GM19467 (cell line): ENCODE results near the gene MCFD2.

ENCODE experiments used
- ATAC-seq: cut with Tn5 transposase; IDR thresholded peaks from one replicate; pipeline ENCODE4 v1.9.1; 2021; ENCODE audit warnings: mild to moderate bottlenecking, moderate library complexity; ENCODE audit not compliant: unreplicated experiment

Gene MCFD2

GRCh38 chr2:46852598-46852997, 63.0 kb downstream of the MCFD2 start:
- no peak for ATAC-seq

GRCh38 chr2:46852124-46852523, 63.5 kb downstream of the MCFD2 start:
- no peak for ATAC-seq
